ENCODE results near the gene GSTM3. TPM values are rescaled to one million over a fixed set of nuclear protein-coding genes. Genes with fewer than 3 reads are reported as not detected.

GSTM3 gene
- polyA plus RNA-seq, 1 donor (not counting 4 experiments of a cell fraction or from before 2014, with no cell fraction given), result 113 TPM

DNA sequence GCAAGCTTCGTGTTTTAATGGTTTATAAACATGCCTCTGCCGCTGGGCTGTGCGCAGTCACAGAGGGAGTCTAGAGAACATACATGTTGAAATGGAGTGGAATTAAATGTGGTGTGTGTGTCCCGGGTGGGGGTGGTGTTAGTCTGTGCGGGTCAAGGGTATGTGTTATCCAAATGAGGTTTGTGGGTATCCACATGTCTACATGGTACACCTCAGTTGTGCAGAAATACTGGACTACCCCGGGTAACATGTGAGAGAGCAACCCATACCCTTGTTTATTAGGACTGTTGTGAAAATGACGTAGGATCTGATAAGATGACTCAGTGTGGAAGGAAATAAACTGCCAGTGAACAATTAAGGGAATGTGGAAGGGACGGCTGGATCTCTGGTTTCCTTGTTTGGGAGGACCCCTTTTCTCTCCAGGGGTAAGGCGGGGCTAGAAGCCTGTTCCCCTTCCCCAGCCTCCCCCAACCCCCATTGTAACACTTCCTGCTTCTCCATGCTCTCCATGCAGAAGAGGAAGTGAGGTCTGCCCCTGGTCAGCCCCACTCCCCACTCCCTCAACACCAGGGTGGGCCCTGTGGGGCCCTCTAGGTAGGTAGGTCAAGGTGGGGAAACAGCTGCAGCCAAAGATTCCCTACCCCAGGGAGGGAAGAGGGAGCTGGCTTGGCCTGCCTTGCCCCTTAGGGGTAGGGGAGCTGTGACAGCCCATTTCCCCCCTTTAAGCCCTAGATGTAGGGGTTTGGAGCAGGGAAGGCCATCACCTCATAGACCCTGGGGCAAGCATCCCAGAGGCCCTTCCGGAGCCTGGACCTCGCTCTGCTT, 22.2 kb upstream of the GSTM3 start:
- Histone ChIP-seq H4K20me1 (ENCODE audit: control insufficient read depth, extremely low read depth, insufficient read depth, low read length) (no peaks in the 10 kb centered on the region), H3K4me1 (ENCODE audit: control insufficient read depth, extremely low read depth, insufficient read depth, low read length) (no peaks in the 10 kb centered on the region), H3K79me2 (ENCODE audit: control insufficient read depth, insufficient read depth, low read length) (no peaks in the 10 kb centered on the region), H3K9me3 (ENCODE audit: control insufficient read depth, low read depth, low read length) (no peaks in the 10 kb centered on the region), H3K4me3 (ENCODE audit: control insufficient read depth in 2 of 3, extremely low read depth in 1 of 3, insufficient read depth in 2 of 3, low read depth in 1 of 3, low read length in 3 of 3) (no peak overlapping the region), H3K27me3 (ENCODE audit: control insufficient read depth, extremely low read depth, insufficient read depth, low read length) (peaks cover 4% of the 10 kb centered on the region), H3K36me3 (ENCODE audit: control insufficient read depth in 2 of 2, extremely low read depth in 1 of 2, insufficient read depth in 2 of 2, low read length in 2 of 2) (no peaks in the 10 kb centered on the region), H3K9ac (ENCODE audit: control insufficient read depth, extremely low read depth, insufficient read depth, low read length) (no peak overlapping the region), H2AFZ (ENCODE audit: control insufficient read depth, low read length) (no peak overlapping the region), H3K9me1 (ENCODE audit: control insufficient read depth, extremely low read depth, insufficient read depth, low read length) (no peaks in the 10 kb centered on the region), H3K4me2 (ENCODE audit: control insufficient read depth, extremely low read depth, insufficient read depth, low read depth, low read length) (no peak overlapping the region), H3K27ac (ENCODE audit: control insufficient read depth, insufficient read depth, low read length) (no peak overlapping the region)
- FAIRE-seq (no peak), DNase-seq (ENCODE audit: low read depth, low spot score) (no peak)
- dilution Hi-C loops (cut with MboI; ENCODE audit: extremely low pct_ligation_motif_present, low sequenced_read_pairs), result no loop called here
- TF ChIP-seq EZH2 (IDR thresholded peaks at IDR 0.05; ENCODE audit: low read length) (no peak), CTCF (optimal IDR thresholded peaks at IDR 0.05 in 1 of 3, IDR thresholded peaks at IDR 0.05 in 1 of 3, conservative IDR thresholded peaks at IDR 0.05 in 1 of 3; ENCODE audit: extremely low read depth in 1 of 3, insufficient read depth in 2 of 3, low read length in 3 of 3) (no peak)

GRCh38 chr1:109762039-109762585, 21.3 kb upstream of the GSTM3 start:
- TF ChIP-seq CTCF (optimal IDR thresholded peaks at IDR 0.05 in 1 of 3, IDR thresholded peaks at IDR 0.05 in 1 of 3, conservative IDR thresholded peaks at IDR 0.05 in 1 of 3; ENCODE audit: extremely low read depth in 1 of 3, insufficient read depth in 2 of 3, low read length in 3 of 3) (no peak), EZH2 (IDR thresholded peaks at IDR 0.05; ENCODE audit: low read length) (no peak)
- Histone ChIP-seq H3K9me1 (ENCODE audit: control insufficient read depth, extremely low read depth, insufficient read depth, low read length) (no peaks in the 10 kb centered on the region), H3K79me2 (ENCODE audit: control insufficient read depth, insufficient read depth, low read length) (no peaks in the 10 kb centered on the region), H4K20me1 (ENCODE audit: control insufficient read depth, extremely low read depth, insufficient read depth, low read length) (no peaks in the 10 kb centered on the region), H3K27ac (ENCODE audit: control insufficient read depth, insufficient read depth, low read length) (no peak overlapping the region), H3K9me3 (ENCODE audit: control insufficient read depth, low read depth, low read length) (no peaks in the 10 kb centered on the region), H2AFZ (ENCODE audit: control insufficient read depth, low read length) (no peak overlapping the region), H3K4me3 (ENCODE audit: control insufficient read depth in 2 of 3, extremely low read depth in 1 of 3, insufficient read depth in 2 of 3, low read depth in 1 of 3, low read length in 3 of 3) (no peak overlapping the region), H3K36me3 (ENCODE audit: control insufficient read depth in 2 of 2, extremely low read depth in 1 of 2, insufficient read depth in 2 of 2, low read length in 2 of 2) (no peaks in the 10 kb centered on the region), H3K9ac (ENCODE audit: control insufficient read depth, extremely low read depth, insufficient read depth, low read length) (no peak overlapping the region), H3K4me1 (ENCODE audit: control insufficient read depth, extremely low read depth, insufficient read depth, low read length) (no peaks in the 10 kb centered on the region), H3K4me2 (ENCODE audit: control insufficient read depth, extremely low read depth, insufficient read depth, low read depth, low read length) (no peak overlapping the region), H3K27me3 (ENCODE audit: control insufficient read depth, extremely low read depth, insufficient read depth, low read length) (peaks cover 4% of the 10 kb centered on the region)
- FAIRE-seq (no peak), DNase-seq (ENCODE audit: low read depth, low spot score) (no peak)
- dilution Hi-C loops (cut with MboI; ENCODE audit: extremely low pct_ligation_motif_present, low sequenced_read_pairs), result no loop called here

Data from keratinocyte (primary cell).